ENCODE data around the gene EML1. TPM values are rescaled to one million over a fixed set of nuclear protein-coding genes. Genes with fewer than 3 reads are reported as not detected.

Gene EML1
- total RNA-seq, 1 donor from 2014 or later = 57.2 TPM

DNA sequence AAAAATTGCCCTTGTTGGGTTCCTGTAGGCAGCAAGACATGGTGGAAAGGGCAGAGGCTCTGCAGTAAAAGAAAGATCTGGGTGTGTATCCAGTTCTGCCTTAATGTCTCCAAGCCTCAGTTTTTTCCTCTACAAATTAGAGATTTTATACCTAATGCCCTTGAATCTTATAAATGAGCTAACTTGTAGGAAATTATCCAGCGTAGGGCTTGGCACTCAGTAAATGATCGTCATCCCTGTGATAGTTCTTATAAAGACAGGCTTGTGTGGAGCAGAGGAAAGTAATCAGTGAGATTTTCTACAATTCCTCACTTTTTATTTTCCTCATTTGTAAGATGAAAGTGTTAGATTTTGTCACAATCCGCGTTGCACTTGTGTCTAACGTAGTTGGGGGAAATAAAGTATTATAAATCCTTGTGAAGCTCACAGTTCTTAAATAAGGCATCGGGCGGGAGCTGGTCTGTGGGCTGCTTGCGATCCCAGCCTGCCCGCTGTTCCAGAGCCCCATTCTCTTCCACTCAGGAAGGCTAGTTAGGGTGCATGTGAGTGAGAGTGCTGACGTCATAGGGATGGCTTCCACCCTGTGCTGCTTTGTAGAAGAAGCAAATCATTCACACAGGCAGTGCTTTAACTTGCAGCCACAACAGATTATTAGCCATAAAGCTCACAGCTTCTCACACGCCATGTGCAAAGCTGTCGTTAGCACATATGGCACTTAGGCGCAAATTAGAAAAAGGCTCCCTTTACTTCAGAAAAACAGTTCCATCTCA is 87.6 kb downstream of the EML1 start:
- no peaks in the 10 kb centered on the region for H3K9me3 ChIP-seq (ENCODE audit: low read depth)
- no peak overlapping the region for H3K4me3 Mint-ChIP-seq
- H4K20me1 ChIP-seq (ENCODE audit: low read depth) = peaks cover 32% of the 10 kb centered on the region
- DNase-seq (ENCODE audit: low spot score) = no peak
- H3K27me3 ChIP-seq = no peaks in the 10 kb centered on the region
- H3K27ac ChIP-seq = no peak overlapping the region
- peaks cover 16% of the 10 kb centered on the region for H3K36me3 Mint-ChIP-seq
- peaks cover 53% of the 10 kb centered on the region for H3K4me1 ChIP-seq
- H3K27ac Mint-ChIP-seq = no peak overlapping the region
- H3K9ac ChIP-seq = no peak overlapping the region
- no peak overlapping the region for H3K4me3 ChIP-seq
- peaks cover 2% of the 10 kb centered on the region for H3K27me3 Mint-ChIP-seq (ENCODE audit: insufficient read depth, low read depth)
- H3K9me3 Mint-ChIP-seq = no peaks in the 10 kb centered on the region
- no peak overlapping the region for H2AFZ ChIP-seq (replicated peaks)
- peaks cover 45% of the 10 kb centered on the region for H3K4me1 Mint-ChIP-seq
- TF ChIP-seq, protein P1, sequence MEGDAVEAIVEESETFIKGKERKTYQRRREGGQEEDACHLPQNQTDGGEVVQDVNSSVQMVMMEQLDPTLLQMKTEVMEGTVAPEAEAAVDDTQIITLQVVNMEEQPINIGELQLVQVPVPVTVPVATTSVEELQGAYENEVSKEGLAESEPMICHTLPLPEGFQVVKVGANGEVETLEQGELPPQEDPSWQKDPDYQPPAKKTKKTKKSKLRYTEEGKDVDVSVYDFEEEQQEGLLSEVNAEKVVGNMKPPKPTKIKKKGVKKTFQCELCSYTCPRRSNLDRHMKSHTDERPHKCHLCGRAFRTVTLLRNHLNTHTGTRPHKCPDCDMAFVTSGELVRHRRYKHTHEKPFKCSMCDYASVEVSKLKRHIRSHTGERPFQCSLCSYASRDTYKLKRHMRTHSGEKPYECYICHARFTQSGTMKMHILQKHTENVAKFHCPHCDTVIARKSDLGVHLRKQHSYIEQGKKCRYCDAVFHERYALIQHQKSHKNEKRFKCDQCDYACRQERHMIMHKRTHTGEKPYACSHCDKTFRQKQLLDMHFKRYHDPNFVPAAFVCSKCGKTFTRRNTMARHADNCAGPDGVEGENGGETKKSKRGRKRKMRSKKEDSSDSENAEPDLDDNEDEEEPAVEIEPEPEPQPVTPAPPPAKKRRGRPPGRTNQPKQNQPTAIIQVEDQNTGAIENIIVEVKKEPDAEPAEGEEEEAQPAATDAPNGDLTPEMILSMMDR (IDR thresholded peaks at IDR 0.05) = no peak
- TF ChIP-seq EZH2phosphoT487 (IDR thresholded peaks at IDR 0.05) (no peak), EZH2 (IDR thresholded peaks at IDR 0.05) (no peak)
- H3K79me2 ChIP-seq (ENCODE audit: low read depth) = peaks cover 15% of the 10 kb centered on the region
- H3K4me2 ChIP-seq = no peak overlapping the region
- H3F3A ChIP-seq (ENCODE audit: low read depth) = peaks cover 42% of the 10 kb centered on the region
- no peaks in the 10 kb centered on the region for H3K36me3 ChIP-seq

DNA sequence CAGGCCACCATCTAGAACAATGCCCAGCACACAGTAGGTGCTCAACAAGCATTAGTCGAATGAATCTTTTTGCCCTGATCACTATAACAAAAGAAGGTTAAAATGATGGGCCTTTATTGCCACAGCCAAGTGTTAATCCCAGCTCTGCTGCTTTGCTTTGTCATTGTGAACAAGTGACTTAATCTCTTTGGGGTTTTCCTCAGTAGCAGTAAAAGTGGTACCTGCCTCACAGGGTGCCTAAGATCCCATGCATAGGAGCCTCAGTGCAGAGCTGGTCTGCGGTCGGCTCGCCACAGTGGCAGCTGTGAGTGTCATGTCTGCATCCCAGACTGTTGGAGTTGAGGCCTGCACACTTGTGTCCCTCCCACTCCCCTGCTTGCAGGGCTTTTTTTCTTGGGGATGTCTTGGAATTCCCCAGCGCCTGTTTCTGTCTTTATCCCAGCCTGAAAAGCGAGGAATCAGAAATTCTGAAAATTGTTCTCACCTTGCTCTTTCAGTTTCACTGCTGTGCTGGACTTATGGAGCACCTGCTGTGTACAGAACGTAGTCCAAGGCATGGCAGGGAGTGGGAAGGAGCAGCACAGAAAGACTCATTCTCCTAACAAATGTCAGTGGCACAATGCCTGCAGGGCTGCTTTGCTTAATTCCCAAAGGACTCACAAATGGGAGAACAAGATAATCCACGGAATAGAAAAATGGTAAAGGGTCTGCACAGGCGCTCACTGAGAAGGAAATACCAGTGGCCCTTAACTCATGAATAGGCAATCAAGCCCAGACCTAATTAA is 90.8 kb downstream of the EML1 start:
- Histone ChIP-seq H4K20me1 (ENCODE audit: low read depth) (peaks cover 33% of the 10 kb centered on the region), H3K4me1 (peaks cover 51% of the 10 kb centered on the region), H3K4me2 (peak overlapping the region; percentile 61), H3K27me3 (no peaks in the 10 kb centered on the region), H3K9me3 (ENCODE audit: low read depth) (no peaks in the 10 kb centered on the region), H3K9ac (no peak overlapping the region), H3K36me3 (no peaks in the 10 kb centered on the region), H2AFZ (replicated peaks) (no peak overlapping the region), H3K4me3 (no peak overlapping the region), H3F3A (ENCODE audit: low read depth) (peaks cover 55% of the 10 kb centered on the region), H3K79me2 (ENCODE audit: low read depth) (peaks cover 3% of the 10 kb centered on the region), H3K27ac (peak overlapping the region; percentile 82)
- peak; percentile 79 for DNase-seq (ENCODE audit: low spot score)
- Mint-ChIP-seq H3K4me3 (no peak overlapping the region), H3K4me1 (peaks cover 43% of the 10 kb centered on the region), H3K27me3 (ENCODE audit: insufficient read depth, low read depth) (peaks cover 3% of the 10 kb centered on the region), H3K9me3 (no peaks in the 10 kb centered on the region), H3K27ac (no peak overlapping the region), H3K36me3 (peaks cover 8% of the 10 kb centered on the region)
- TF ChIP-seq, protein P1 (IDR thresholded peaks at IDR 0.05) = no peak
- peak; percentile 62 for TF ChIP-seq EZH2phosphoT487 (IDR thresholded peaks at IDR 0.05)

DNA sequence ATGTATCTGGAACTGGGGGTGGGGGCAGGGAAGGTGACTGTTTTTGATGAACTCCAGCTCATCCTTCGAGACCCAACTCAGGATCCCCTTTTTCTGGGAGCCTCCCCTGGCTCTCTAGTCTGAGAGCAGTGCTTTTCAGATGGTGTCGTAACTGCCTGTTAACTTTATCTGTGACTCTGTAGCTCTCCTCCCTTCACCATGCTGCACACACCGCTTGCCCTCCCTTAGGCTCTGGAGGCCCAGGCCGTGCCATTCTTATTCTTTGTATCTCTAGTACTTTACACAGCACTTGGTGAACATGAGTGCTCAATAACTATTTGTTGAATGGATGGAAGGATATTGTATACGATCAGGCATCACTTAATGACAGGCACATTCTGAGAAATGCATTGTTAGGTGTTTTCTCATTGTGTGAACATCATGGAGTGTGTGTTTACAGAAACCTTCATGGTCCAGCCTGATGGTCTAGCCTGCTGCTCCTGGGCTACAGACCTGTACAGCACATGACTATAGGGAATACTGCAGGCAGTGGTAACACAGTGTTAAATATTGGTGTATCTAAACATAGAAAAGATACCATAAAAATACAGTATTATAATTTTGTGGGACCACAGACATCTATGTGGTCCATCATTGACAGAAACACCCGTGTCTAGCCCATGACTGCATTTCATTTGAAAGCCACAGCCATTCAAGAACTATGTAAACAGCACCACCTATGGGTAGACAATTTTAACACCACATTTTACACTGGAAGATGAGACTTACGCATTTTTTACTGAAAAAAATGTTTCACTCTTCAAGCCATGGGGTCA is 91.8 kb downstream of the EML1 start:
- Mint-ChIP-seq H3K27ac (no peak overlapping the region), H3K36me3 (peaks cover 6% of the 10 kb centered on the region), H3K9me3 (no peaks in the 10 kb centered on the region), H3K4me1 (peaks cover 44% of the 10 kb centered on the region), H3K27me3 (ENCODE audit: insufficient read depth, low read depth) (peaks cover 3% of the 10 kb centered on the region), H3K4me3 (no peak overlapping the region)
- TF ChIP-seq, protein P1 (IDR thresholded peaks at IDR 0.05) = peak; percentile 94
- TF ChIP-seq EZH2phosphoT487 (IDR thresholded peaks at IDR 0.05) = no peak
- Histone ChIP-seq H4K20me1 (ENCODE audit: low read depth) (peaks cover 39% of the 10 kb centered on the region), H3K27ac (peak overlapping the region; percentile 82), H3K9ac (no peak overlapping the region), H3F3A (ENCODE audit: low read depth) (peaks cover 64% of the 10 kb centered on the region), H3K36me3 (no peaks in the 10 kb centered on the region), H3K79me2 (ENCODE audit: low read depth) (peaks cover under 1% of the 10 kb centered on the region), H2AFZ (replicated peaks) (no peak overlapping the region), H3K4me1 (peaks cover 51% of the 10 kb centered on the region), H3K9me3 (ENCODE audit: low read depth) (no peaks in the 10 kb centered on the region), H3K4me2 (peak overlapping the region; percentile 61), H3K27me3 (no peaks in the 10 kb centered on the region), H3K4me3 (no peak overlapping the region)
- DNase-seq (ENCODE audit: low spot score) = peak; percentile 76

Measured in neural progenitor cell (in vitro differentiated cells).